Measurements from ENCODE around the gene ARSG. TPM values are rescaled to one million over a fixed set of nuclear protein-coding genes. Genes with fewer than 3 reads are reported as not detected.

Gene ARSG
- total and polyA plus RNA-seq, 2 of the 13 experiments (the other 11 are each of a cell fraction or from before 2014, with no cell fraction given), result 3.7 to 15.2 TPM

- TF ChIP-seq ZBTB4 (CRISPR knock-in tag; IDR thresholded peaks at IDR 0.05; ENCODE audit: borderline replicate concordance) (no peak), ZNF367 (CRISPR knock-in tag; IDR thresholded peaks at IDR 0.05; ENCODE audit: borderline replicate concordance) (no peak), ZNF234 (CRISPR knock-in tag; conservative IDR thresholded peaks at IDR 0.05) (no peak), ZBTB3 (CRISPR knock-in tag; IDR thresholded peaks at IDR 0.05; ENCODE audit: borderline replicate concordance, low read depth) (0 out of 2 replicates have a peak, but pooled peaks have one; percentile 45), PATZ1 (CRISPR knock-in tag; IDR thresholded peaks at IDR 0.05) (peak; percentile 45; the same call in 1 of the 2 replicates), ZNF710 (CRISPR knock-in tag; IDR thresholded peaks at IDR 0.05; ENCODE audit: borderline replicate concordance) (peak; percentile 60), IRF9 (CRISPR knock-in tag; IDR thresholded peaks at IDR 0.05; ENCODE audit: borderline replicate concordance) (no peak; the same call in 1 of the 2 replicates), ZNF343 (CRISPR knock-in tag; IDR thresholded peaks at IDR 0.05) (0 out of 2 replicates have a peak, but pooled peaks have one; percentile 54), TAF15 (IDR thresholded peaks at IDR 0.05; ENCODE audit: low read depth, low read length, poor library complexity, severe bottlenecking) (no peak), PHF21A (CRISPR knock-in tag; IDR thresholded peaks at IDR 0.05) (0 out of 2 replicates have a peak, but pooled peaks have one; percentile 18), ZC3H4 (CRISPR knock-in tag; IDR thresholded peaks at IDR 0.05; ENCODE audit: borderline replicate concordance) (0 out of 2 replicates have a peak, but pooled peaks have one; percentile 42), ZNF292 (CRISPR knock-in tag; IDR thresholded peaks at IDR 0.05; ENCODE audit: borderline replicate concordance, low read depth) (no peak), SPEN (CRISPR knock-in tag; IDR thresholded peaks at IDR 0.05; ENCODE audit: low read depth) (peak; percentile 42; the same call in 1 of the 2 replicates), ZNF775 (CRISPR knock-in tag; IDR thresholded peaks at IDR 0.05; ENCODE audit: borderline replicate concordance) (no peak), ZNF430 (CRISPR knock-in tag; IDR thresholded peaks at IDR 0.05) (no peak)
Measured at GRCh38 chr17:68379692-68380677, 88.7 kb downstream of the ARSG start (continued).
